HG02981 (cell line): Measurements from ENCODE around the gene SPRED1.

ENCODE experiments used
- ATAC-seq: cut with Tn5 transposase; IDR thresholded peaks from one replicate; pipeline ENCODE4 v1.9.1; 2021; ENCODE audit warnings: mild to moderate bottlenecking, moderate library complexity; ENCODE audit not compliant: unreplicated experiment

The SPRED1 gene

DNA sequence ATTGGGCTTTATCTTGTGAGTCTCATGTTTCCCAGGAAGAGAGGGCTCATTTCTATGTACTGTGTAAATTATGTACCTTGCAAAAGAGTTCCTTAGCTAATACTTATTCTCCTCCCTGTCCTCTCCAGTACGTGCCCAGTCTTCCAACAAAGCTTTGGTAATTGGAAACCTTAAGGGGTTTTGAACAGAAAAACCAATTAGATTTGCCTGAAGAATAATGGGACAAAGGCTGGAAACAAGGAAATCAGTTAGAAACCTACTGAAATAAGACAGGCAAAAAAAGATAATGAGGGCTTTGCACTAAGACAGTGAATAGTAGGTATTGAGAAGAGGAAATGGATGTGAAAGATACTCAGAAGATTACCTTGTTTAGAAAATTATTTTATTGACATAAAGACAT, 82.5 kb downstream of the SPRED1 start:
- ATAC-seq: no peak

DNA sequence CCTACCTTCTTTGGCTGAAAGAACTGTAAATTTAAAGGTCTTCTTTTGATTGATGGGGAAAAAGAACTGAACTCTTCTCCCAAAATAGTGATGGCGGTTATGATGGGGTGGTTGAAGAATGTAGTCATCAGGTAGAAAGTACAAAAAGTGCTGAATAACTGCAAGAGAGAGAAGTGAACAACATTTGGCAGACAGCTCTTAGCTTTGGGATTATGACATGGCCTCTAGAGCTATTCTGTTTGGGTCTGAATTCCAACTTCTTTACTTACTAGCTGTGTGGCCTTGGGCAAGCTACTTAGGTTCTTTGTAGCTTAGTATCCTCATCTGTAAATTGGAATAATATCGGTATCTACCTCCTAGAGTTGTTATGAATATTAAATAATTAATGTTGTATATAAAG, 91.7 kb downstream of the SPRED1 start:
- ATAC-seq: no peak

DNA sequence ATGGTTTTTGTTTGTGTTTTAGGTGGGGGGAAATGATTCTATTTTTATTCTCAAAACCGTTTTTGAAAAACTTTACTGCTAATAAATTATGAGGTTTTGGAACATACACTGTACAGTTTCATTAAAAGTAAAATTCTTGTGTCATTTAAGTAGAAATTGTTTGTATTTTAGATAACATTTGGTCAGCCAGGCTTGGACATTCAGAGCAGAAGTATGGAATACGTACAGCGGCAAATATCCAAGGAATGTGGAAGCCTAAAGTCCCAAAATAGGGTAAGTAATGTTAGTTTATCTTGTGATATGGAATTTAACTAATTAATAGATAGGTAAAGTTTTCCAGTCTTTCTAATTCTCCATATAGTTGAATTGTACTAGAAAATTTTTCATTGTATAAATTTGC, 96.6 kb downstream of the SPRED1 start:
- no peak for ATAC-seq

DNA sequence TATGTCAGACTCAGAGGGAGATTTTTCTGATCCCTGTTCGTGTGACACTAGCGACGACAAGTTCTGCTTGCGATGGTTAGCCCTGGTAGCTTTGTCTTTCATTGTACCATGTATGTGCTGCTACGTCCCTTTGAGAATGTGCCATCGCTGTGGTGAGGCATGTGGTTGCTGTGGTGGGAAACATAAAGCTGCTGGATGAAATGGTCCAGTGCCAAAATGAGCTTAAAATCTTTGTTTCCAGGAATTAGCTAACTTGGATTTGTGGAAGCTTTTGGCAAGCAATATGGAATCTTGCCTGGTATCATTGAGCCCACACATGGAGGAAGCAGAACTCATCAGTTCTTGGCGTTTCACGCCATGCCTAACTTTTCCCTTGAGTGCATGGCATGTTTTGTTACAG, 98.8 kb downstream of the SPRED1 start:
- ATAC-seq: no peak

DNA sequence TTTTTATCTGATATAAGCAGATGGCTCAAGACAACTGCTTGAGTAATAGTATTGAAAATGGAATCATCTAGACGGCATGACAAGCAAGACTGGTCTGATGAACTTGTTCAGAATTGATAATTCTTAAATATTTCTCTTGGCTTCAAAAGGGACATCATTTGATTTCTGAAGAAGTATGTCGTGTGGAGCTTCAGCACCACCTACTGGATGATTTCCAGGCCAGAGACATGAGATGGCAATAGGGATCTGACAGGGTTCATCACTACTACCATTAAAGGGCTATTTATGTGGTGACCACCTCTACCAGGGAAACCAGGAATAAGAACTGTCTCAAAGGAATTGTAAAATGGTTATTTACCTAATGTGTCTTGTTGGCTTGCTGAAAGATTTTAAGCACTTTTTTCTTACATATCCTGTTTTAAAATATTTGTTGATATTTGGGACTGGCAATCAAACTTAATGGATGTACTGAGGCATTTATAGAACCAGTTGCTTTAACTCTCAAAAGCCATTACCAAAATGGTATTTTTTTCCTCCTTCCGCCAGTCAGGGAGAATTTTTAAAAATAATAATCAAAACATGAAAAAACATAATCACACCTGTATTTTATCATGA, 101.8 kb downstream of the SPRED1 start:
- ATAC-seq: no peak

DNA sequence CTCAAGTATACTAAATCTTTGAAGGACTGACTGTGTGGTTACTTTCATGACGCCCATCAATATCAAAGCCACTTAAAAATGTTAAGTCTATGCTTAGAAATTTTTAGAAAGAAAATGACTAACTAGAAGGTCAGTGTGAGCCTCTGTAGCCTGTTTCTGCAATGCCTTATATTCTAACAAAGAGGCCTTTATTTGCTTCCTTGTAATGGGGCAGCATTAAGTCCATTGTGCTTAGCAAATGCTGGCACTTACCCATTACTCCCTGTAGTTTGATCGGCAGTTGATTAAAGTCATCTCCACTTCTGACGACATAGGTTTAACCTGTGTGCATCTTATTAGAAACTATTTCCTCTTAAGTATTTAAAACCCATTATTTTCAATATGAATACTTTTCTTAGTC, 109.7 kb downstream of the SPRED1 start:
- ATAC-seq: no peak

DNA sequence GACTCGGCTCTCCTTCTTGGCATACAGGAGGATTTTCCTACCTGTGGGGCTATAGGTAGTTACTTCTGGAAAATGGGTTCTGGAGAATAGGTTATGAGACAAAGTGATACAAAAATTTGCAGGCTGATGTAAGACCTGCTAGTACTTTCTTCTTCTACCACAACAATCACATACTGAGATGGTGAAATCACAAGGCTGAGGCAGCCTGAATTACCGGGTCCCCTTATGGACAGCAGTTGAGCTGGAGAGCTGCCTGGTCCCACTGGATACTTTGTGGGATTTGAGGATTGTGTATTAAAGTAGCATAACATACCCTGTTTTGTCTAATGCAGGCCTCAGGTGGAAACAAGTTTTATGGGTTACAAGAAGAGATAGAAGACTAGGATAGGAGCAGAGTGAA, 114.8 kb downstream of the SPRED1 start:
- no peak for ATAC-seq

DNA sequence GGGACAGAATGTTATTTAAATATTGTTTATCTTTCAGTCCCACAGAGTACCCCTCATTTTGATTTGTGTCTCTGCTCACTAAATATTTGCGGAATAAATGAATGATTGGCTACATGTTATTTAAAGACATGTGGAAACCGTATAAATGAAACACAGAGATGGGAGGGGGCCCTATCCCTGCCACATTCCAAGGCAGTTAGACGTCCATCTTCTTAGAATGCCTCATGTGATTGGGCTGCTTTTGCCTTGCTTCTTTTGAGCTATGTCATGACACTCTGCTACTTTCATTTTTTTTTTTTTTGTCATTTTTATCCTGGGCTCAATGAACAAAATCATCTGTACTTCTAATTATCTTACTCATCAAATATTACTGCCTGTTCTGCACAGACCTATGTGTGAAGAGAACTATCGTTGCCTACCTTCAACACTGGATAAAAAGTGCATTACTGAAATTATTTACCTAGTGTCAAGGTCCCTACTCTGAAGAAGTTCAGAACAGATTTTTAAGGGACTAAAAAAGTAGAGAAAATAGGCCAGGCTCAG, 117.4 kb downstream of the SPRED1 start:
- no peak for ATAC-seq

DNA sequence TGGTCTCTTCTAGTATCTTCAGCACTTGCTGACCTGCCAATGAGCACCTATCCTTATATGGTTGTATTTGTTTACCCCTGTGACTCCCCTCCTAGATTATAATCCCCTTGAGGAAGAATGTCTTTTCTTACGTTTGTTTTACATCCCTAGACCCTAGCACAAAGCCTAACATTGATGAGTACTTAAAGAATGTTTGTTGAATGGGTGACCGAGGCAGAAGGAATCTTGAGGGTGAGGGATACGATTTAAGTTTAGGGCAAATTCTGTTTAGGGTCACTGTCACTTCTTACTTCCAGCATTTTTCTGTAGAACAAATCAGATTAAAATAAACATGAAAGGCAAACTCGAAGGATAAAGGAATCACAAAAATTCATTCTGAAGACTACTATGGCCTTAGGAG, 120.4 kb downstream of the SPRED1 start:
- no peak for ATAC-seq

DNA sequence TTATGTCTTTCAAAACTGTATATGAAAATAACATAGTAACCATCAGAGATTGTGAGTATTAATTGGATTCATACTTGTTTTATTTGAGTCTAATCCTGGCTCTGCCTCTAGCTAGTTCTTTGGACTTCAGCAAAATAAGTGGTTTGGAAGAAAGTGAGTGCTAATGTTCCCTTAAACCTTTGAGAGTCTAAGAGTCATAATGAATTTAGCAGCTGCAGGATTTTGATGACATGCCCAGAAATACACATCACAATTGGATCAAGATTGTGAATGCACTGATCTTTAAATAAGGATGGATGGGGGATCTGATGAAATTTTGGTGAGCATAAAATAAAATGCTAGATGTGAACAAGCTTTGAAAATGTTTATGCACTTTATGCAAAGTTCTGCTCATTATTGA, 121.4 kb downstream of the SPRED1 start:
- ATAC-seq: no peak

DNA sequence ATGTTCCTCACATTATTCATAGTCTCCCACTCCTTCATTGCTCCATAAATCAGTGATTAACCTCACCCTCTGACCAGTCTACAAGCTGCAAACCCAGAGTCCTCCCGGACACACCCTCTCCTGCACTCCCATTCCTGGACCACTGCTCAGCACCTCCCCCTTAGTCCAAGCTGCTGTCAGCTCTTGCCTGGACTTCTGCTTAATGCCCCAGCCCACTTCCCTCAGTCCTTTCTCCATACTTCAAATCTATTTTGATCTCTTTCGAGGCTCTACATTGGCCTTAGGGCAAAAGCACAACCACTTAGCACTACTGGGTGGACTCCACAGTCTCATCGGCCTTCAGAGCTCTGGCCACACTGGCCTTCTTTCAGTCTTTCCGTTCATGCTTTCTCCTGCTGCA, 121.9 kb downstream of the SPRED1 start:
- ATAC-seq: no peak

DNA sequence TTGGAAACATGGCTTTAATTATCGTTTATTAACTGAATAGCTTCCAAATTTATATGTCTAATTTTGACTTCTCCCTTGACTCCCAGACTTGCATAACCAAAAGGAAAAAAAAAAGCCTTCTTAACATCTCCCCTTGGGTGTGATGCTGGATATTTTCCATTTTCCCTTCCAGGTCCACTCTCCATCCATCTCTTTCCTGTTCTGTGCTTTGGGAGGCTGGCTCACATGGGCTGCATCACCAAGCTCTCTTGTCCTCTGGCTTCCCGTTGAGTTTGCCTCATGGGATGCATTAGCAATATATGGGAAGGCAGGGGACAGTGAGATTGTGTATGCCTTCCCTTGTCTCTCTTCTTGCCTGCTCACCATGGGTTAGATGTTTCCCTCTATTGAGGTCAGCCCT, 123.4 kb downstream of the SPRED1 start:
- ATAC-seq: no peak

DNA sequence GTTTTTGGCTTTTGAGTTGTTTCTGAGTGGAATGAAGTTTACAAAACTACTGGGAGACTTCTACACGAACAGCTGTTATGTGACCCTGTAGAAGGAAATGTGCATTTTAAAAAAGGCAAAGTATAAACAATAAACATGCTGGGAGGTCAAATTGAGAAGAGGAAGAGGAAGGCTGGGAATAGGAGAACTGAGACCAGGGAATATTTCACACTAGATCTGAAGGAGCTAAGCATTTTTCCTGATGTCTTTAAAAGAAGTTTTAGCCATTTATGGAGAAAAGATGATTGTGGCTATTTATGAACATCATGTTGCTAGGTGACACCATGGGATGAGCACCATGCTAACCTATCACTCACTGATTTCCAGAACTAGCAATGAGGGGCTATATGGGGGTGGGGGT, 125.0 kb downstream of the SPRED1 start:
- ATAC-seq: no peak

DNA sequence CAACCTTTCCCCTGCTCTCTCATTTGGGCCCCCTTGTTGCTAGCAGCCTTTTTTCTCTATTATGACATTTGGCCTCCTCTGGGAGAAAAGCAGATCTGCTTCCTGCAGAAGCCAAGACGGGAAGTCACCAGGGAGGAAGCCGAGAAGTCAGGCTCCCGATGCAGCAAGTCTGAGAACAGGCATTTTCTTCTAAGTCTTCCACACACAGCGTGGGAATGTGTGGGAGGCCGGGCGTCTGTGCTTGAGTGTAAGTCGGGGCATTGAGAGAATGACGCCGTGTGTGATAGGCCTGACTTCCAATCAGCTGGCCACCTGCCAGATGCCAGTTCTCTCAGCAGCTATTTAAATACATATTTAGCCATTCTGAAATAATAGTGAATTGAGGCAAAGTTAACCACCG, 125.5 kb downstream of the SPRED1 start:
- ATAC-seq: no peak

DNA sequence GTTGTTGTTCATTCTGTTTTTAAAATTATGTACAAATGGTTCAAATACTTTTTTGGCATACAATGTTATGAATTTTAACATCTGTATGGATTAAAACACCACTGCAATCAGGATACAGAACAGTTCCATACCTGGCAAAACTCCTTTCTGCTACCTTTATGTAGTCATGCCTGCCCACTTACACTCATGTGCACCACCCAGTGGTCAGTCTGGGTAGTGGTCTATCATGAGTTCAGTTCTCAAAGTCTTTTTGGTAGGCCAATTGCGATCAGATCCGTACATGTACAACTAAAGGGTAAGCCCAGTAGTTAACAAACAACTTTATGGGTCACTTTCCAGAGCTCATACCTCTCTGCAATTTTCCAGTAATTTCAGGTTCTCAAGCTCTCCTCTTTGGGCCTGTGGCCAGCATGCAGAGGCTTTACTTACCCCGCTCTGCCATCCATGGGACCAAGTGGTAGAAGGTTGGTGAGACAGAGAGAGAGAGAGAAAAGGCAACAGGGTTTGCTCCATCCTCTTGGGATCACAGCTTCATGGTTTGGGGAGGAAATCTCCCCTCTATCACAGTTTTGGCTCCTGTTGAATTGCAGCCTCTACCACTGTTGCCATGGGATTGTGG, 137.4 kb downstream of the SPRED1 start:
- no peak for ATAC-seq

DNA sequence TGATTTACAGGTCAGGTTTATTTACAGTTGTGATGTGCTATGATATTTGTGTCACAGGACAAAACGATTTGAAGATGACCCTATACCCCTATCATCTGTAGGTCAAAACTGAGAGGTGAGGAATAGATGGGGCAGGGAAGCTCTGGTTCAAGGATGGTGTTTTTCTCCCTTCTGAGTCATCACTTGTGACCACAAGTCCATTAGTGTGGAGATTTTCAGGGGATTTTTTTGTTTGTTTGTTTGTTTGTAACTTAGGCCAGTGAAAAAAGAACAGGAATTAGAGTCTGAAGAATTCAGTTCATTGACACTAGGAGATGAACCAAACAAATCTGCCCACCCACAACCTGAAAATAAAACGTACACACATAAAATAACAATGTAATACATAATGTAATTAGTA, 138.6 kb downstream of the SPRED1 start:
- ATAC-seq: no peak

DNA sequence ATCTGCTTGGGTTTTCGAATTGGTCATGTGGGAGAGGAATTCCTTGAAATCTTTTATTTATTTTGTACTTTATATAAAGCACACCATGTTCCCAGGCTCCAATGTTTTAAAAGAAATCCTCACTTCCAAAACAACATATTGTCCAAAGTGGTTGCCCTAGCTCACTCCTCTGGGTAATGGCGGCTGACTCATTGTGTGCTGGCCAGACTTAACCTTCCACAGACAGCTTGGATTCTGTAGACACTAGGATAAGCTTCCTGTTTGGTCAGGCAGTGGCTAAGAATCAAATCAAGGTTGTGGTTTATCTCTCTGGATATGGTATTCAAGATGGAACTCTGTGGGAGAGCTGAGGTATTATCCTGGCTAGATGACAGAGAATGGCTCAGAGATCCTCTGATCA, 145.5 kb downstream of the SPRED1 start:
- no peak for ATAC-seq

DNA sequence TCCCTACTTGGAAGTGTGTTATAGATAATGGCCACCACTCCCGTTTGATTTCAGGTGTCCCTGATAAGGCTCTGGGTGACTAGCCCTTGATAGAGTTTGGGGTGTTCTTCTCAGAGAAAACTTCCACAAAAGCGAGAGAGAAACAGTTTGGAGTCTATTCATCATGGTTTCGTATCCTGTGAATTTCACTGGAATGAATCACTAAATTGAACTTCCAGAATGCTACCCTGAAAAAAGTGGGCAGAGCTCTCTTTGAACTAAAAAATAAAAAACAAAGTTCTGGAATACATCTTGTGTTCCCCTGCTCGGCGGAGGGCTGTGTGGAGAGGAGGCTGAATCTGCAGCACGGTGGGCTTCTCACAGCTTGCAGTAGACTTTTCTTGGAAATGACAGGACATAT, 148.5 kb downstream of the SPRED1 start:
- no peak for ATAC-seq

DNA sequence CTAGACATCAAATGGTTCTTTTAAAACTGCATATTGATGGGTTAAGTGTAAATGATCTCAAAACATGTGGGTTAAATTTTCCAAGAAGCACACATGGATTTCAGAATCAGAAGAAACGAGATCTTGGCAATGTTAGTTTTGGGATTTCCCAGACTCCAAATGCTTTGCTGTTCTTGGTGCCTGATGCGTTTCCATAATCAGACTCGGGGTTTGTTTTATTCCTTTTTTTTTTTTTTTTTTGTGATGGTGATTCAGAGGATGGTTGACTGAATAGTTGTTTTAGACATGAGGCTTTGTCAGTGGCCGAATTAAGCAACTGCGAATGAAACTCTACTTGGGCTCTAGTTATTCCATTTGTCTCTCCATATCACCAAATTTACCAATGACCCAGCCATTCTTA, 149.1 kb downstream of the SPRED1 start:
- no peak for ATAC-seq

DNA sequence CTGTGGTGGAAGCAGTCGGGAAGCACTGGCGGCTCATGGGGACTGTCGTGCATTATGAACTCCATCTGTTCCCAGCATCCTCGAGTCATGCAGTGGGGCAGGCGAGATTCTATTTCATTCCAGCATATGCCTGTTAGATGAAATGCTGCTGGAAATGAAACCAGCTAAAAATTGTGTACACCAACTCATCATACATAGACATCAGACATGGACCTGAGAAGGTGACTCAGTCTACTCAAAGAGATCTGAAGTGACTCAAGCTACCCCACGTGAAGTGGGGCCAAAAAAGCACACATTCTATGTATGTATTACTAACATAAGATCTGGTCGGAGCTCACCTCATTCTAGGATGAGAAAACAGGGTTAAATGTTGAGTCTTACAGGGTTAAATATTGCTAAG, 153.8 kb downstream of the SPRED1 start:
- ATAC-seq: no peak
